Lower lobe of right lung (tissue), 2 donors: ENCODE data around the gene FGFRL1. TPM values are rescaled to one million over a fixed set of nuclear protein-coding genes. Genes with fewer than 3 reads are reported as not detected.
A peak's percentile ranks its signal among the peaks of the same experiment; 100 is the strongest.

Experiments
- ATAC-seq, 2 donors: fragments of 200-7000 bp; cut with Tn5 transposase; one replicate each; pipeline ENCODE4 v1.9.1; 2020 to 2022; ENCODE audit warnings: mild to moderate bottlenecking in 2 of 2, moderate library complexity in 2 of 2
- DNase-seq: peaks from one replicate; pipeline ENCODE4 v3.0.0-alpha.2; 2020
- H3K27ac ChIP-seq: fragments of 200-600 bp; one replicate; pipeline ENCODE4 v1.8.0; 2022
- H3K27me3 ChIP-seq: fragments of 200-600 bp; one replicate; pipeline ENCODE4 v1.8.0; 2022; ENCODE audit warnings: low read depth
- H3K36me3 ChIP-seq: fragments of 200-600 bp; one replicate; pipeline ENCODE4 v1.8.0; 2022; ENCODE audit warnings: mild to moderate bottlenecking
- H3K4me1 ChIP-seq: fragments of 200-600 bp; one replicate; pipeline ENCODE4 v1.8.0; 2022
- H3K4me3 ChIP-seq: fragments of 200-600 bp; one replicate; pipeline ENCODE4 v1.8.0; 2022; ENCODE audit warnings: mild to moderate bottlenecking
- H3K9me3 ChIP-seq: fragments of 200-600 bp; one replicate; pipeline ENCODE4 v1.8.0; 2022
- intact Hi-C: fragments of 100-400 bp; cut with DNase I; formaldehyde crosslinking; loops from one replicate; pipeline ENCODE4 v1.11.0; 2022
- total RNA-seq: library from RNA; stranded (reverse); fragmentation: NEBNext Ultra II Directional; extraction: Animal tissue kit (Norgen Biotek cat#: 25700); gene quantifications from one replicate; pipeline ENCODE4 v1.2.1, GENCODE V29; 2021
- TF ChIP-seq, protein P1 (sequence below): fragments of 200-600 bp; IDR thresholded peaks from one replicate; pipeline ENCODE4 v1.8.0; 2022; ENCODE audit warnings: antibody characterized with exemption, mild to moderate bottlenecking
- donor health status: DM: no; HTN: yes; CAD: no; lungs with severe emphysema.

FGFRL1 gene
- total RNA-seq, 1 donor from 2014 or later: 23.4 TPM

GRCh38 chr4:999882-1000425, 11.5 kb upstream of the FGFRL1 start:
- intact Hi-C loops: no loop called here
- no peak overlapping the region for H3K4me3 ChIP-seq
- TF ChIP-seq, protein P1, sequence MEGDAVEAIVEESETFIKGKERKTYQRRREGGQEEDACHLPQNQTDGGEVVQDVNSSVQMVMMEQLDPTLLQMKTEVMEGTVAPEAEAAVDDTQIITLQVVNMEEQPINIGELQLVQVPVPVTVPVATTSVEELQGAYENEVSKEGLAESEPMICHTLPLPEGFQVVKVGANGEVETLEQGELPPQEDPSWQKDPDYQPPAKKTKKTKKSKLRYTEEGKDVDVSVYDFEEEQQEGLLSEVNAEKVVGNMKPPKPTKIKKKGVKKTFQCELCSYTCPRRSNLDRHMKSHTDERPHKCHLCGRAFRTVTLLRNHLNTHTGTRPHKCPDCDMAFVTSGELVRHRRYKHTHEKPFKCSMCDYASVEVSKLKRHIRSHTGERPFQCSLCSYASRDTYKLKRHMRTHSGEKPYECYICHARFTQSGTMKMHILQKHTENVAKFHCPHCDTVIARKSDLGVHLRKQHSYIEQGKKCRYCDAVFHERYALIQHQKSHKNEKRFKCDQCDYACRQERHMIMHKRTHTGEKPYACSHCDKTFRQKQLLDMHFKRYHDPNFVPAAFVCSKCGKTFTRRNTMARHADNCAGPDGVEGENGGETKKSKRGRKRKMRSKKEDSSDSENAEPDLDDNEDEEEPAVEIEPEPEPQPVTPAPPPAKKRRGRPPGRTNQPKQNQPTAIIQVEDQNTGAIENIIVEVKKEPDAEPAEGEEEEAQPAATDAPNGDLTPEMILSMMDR: no peak
- ATAC-seq (no peak), DNase-seq (no peak)
- H3K36me3 ChIP-seq: no peaks in the 10 kb centered on the region
- H3K27ac ChIP-seq: no peak overlapping the region
- no peaks in the 10 kb centered on the region for H3K9me3 ChIP-seq
- peaks cover 29% of the 10 kb centered on the region for H3K4me1 ChIP-seq
- peaks cover 71% of the 10 kb centered on the region for H3K27me3 ChIP-seq

- DNase-seq: no peak
- no peak overlapping the region for H3K4me3 ChIP-seq
- intact Hi-C loops: no loop called here
- TF ChIP-seq, protein P1: no peak
- H3K9me3 ChIP-seq: no peaks in the 10 kb centered on the region
- H3K27ac ChIP-seq: no peak overlapping the region
- no peak for ATAC-seq
- peaks cover 80% of the 10 kb centered on the region for H3K27me3 ChIP-seq
- no peaks in the 10 kb centered on the region for H3K36me3 ChIP-seq
- peaks cover 29% of the 10 kb centered on the region for H3K4me1 ChIP-seq
Measured at GRCh38 chr4:1000686-1001260, 10.7 kb upstream of the FGFRL1 start.

- Histone ChIP-seq H3K27ac (no peak overlapping the region), H3K4me3 (peak overlapping the region; percentile 17), H3K9me3 (no peaks in the 10 kb centered on the region), H3K27me3 (peaks cover 83% of the 10 kb centered on the region), H3K36me3 (no peaks in the 10 kb centered on the region), H3K4me1 (peaks cover 29% of the 10 kb centered on the region)
- ATAC-seq: no peak
- DNase-seq: no peak
- intact Hi-C loops: no loop called here
- TF ChIP-seq, protein P1: no peak
Measured at GRCh38 chr4:1001561-1002130, 9.8 kb upstream of the FGFRL1 start.

DNA sequence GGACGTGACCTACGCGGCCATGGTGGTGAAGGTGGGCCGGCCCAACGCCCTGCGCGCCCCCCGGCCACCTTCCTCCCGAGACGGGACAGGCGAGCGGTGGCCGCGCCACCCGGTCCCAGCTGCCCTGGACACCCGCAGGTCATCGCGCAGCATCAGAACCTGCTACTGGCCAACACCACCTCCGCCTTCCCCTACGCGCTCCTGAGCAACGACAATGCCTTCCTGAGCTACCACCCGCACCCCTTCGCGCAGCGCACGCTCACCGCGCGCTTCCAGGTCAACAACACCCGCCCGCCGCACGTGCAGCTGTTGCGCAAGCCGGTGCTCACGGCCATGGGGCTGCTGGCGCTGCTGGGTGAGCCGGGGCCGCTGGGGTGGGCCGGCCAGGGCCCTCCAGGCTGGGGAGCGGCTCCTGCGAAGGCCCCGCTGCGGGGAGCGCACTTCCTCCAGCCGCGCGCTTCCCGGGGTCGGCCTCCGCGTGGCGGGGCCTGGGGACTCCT, 9.2 kb upstream of the FGFRL1 start:
- ATAC-seq (peak; percentile 30 to 37), DNase-seq (peak; percentile 76)
- TF ChIP-seq, protein P1: no peak
- no peak overlapping the region for H3K27ac ChIP-seq
- H3K27me3 ChIP-seq: peaks cover 80% of the 10 kb centered on the region
- H3K9me3 ChIP-seq: no peaks in the 10 kb centered on the region
- intact Hi-C loops: no loop called here
- H3K4me3 ChIP-seq: peak overlapping the region; percentile 17
- no peaks in the 10 kb centered on the region for H3K36me3 ChIP-seq
- H3K4me1 ChIP-seq: peaks cover 26% of the 10 kb centered on the region

DNA sequence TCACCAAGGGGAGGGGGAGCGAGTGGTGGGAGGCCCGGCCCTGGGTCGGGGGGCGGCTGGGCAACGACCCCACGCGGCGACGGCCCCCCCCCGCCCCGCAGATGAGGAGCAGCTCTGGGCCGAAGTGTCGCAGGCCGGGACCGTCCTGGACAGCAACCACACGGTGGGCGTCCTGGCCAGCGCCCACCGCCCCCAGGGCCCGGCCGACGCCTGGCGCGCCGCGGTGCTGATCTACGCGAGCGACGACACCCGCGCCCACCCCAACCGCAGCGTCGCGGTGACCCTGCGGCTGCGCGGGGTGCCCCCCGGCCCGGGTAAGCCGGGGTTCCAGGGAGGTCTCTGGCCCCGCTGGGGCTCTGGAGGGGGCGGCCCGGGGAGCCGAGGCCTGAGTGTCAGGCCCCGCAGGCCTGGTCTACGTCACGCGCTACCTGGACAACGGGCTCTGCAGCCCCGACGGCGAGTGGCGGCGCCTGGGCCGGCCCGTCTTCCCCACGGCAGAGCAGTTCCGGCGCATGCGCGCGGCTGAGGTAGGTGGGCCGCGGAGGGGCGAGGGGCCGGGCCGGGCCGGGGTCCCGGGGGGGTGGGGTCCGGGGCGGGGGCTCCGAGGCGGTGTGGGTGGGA, 8.7 kb upstream of the FGFRL1 start:
- Histone ChIP-seq H3K27ac (no peak overlapping the region), H3K4me3 (peak overlapping the region; percentile 17), H3K4me1 (peaks cover 22% of the 10 kb centered on the region), H3K36me3 (no peaks in the 10 kb centered on the region), H3K27me3 (peaks cover 75% of the 10 kb centered on the region), H3K9me3 (no peaks in the 10 kb centered on the region)
- intact Hi-C loops: no loop called here
- no peak for DNase-seq
- TF ChIP-seq, protein P1: no peak
- ATAC-seq: peak in 1 of 2 donors; percentile 3
